ENCODE data around the gene IRF3. TPM values are rescaled to one million over a fixed set of nuclear protein-coding genes. Genes with fewer than 3 reads are reported as not detected.

Gene IRF3
- total and polyA plus RNA-seq, 7 donors: 28.2 to 125 (median 50.9) TPM

- H3K27ac ChIP-seq: no peak overlapping the region
- WGBS, 2 donors: 95 to 96% methylated on average over 13 of the region's 13 CpGs
- intact Hi-C loops (cut with DNase I): no loop called here
- TF ChIP-seq POLR2AphosphoS5 (IDR thresholded peaks at IDR 0.05) (no peak), EP300 (IDR thresholded peaks at IDR 0.05) (no peak), CTCF (IDR thresholded peaks at IDR 0.05) (no peak), POLR2A (IDR thresholded peaks at IDR 0.05) (no peak)
- no peak for DNase-seq
- H3K36me3 ChIP-seq: peaks cover 0 to 61% (median 29%) of the 10 kb centered on the region in 4 donors
- H3K4me3 ChIP-seq: no peak overlapping the region
- peaks cover 0 to 40% (median 36%) of the 10 kb centered on the region in 4 donors for H3K4me1 ChIP-seq
- H3K27me3 ChIP-seq: no peaks in the 10 kb centered on the region
- H3K9me3 ChIP-seq: no peaks in the 10 kb centered on the region
Measured at GRCh38 chr19:49645995-49646394, 19.7 kb downstream of the IRF3 start.

- Histone ChIP-seq H3K27me3 (no peaks in the 10 kb centered on the region), H3K4me3 (no peak overlapping the region), H3K9me3 (no peaks in the 10 kb centered on the region), H3K4me1 (peaks cover 0 to 43% (median 37%) of the 10 kb centered on the region in 4 donors), H3K27ac (no peak overlapping the region), H3K36me3 (peaks cover 0 to 57% (median 28%) of the 10 kb centered on the region in 4 donors)
- DNase-seq: no peak
- 94 to 95% methylated on average over 11 of the region's 11 CpGs for WGBS, 2 donors
- intact Hi-C loops (cut with DNase I): no loop called here
- TF ChIP-seq POLR2A (IDR thresholded peaks at IDR 0.05) (no peak), POLR2AphosphoS5 (IDR thresholded peaks at IDR 0.05) (no peak), CTCF (IDR thresholded peaks at IDR 0.05) (no peak), EP300 (IDR thresholded peaks at IDR 0.05) (no peak)
Measured at GRCh38 chr19:49645592-49645991, 20.1 kb downstream of the IRF3 start.

GRCh38 chr19:49643466-49643865 lies 22.2 kb downstream of the IRF3 start:
- WGBS, 2 donors: 51 to 69% methylated on average over 2 of the region's 2 CpGs
- H3K4me3 ChIP-seq: no peak overlapping the region
- peaks cover 0 to 36% (median 26%) of the 10 kb centered on the region in 4 donors for H3K36me3 ChIP-seq
- TF ChIP-seq EP300 (IDR thresholded peaks at IDR 0.05) (no peak), POLR2A (IDR thresholded peaks at IDR 0.05) (no peak), POLR2AphosphoS5 (IDR thresholded peaks at IDR 0.05) (no peak), CTCF (IDR thresholded peaks at IDR 0.05) (no peak)
- no peak for DNase-seq
- no peaks in the 10 kb centered on the region for H3K27me3 ChIP-seq
- peaks cover 0 to 56% (median 46%) of the 10 kb centered on the region in 4 donors for H3K4me1 ChIP-seq
- intact Hi-C loops (cut with DNase I): loop anchor here (2.0 kb wide), 1 partner anchor 21 kb away; the partner anchor contains the start of genes BCL2L12 and IRF3
- H3K9me3 ChIP-seq: no peaks in the 10 kb centered on the region
- peak overlapping the region in 1 of 4 donors; percentile 97 for H3K27ac ChIP-seq

- H3K27me3 ChIP-seq: no peaks in the 10 kb centered on the region
- peak overlapping the region; percentile 83 to 95 (median 90) for H3K4me3 ChIP-seq
- H3K27ac ChIP-seq: peak overlapping the region; percentile 97 to 100 (median 99)
- H3K4me1 ChIP-seq: peaks cover 0 to 65% (median 55%) of the 10 kb centered on the region in 4 donors
- WGBS, 2 donors: 8 to 10% methylated on average over 5 of the region's 5 CpGs
- TF ChIP-seq EP300 (IDR thresholded peaks at IDR 0.05) (peak in 1 of 4 donors; percentile 4), CTCF (IDR thresholded peaks at IDR 0.05) (no peak)
- H3K36me3 ChIP-seq: peaks cover 0 to 27% (median 21%) of the 10 kb centered on the region in 4 donors
- no peaks in the 10 kb centered on the region for H3K9me3 ChIP-seq
- intact Hi-C loops (cut with DNase I): loop anchor here (1.0 to 2.0 kb wide), 2 partner anchors 22 to 35 kb away; partner anchors contain the start of genes BCL2L12, IRF3 and PRMT1
- DNase-seq: no peak
Measured at GRCh38 chr19:49642492-49643035, 23.1 kb downstream of the IRF3 start.

All from sigmoid colon (tissue), 7 donors.